ENCODE measurements around the gene NIPSNAP3A.
A peak's percentile ranks its signal among the peaks of the same experiment; 100 is the strongest.

The NIPSNAP3A gene

GRCh38 chr9:104775574-104775936 lies 28.1 kb downstream of the NIPSNAP3A start:
- Histone ChIP-seq H4K20me1 (ENCODE audit: control insufficient read depth, insufficient read depth, low read depth, low read length) (no peaks in the 10 kb centered on the region), H3K4me3 (ENCODE audit: low read length) (peak overlapping the region; percentile 74), H3K4me2 (ENCODE audit: low read length) (peak overlapping the region; percentile 68), H3K79me2 (ENCODE audit: control insufficient read depth, low read length) (peaks cover 45% of the 10 kb centered on the region), H3K27ac (ENCODE audit: low read depth, low read length) (peak overlapping the region; percentile 95), H3K36me3 (ENCODE audit: control insufficient read depth, low read length) (peaks cover 45% of the 10 kb centered on the region), H3K27me3 (ENCODE audit: control insufficient read depth, low read length) (no peaks in the 10 kb centered on the region), H3K4me1 (ENCODE audit: control insufficient read depth, low read length) (peaks cover 64% of the 10 kb centered on the region), H3F3A (ENCODE audit: control insufficient read depth, insufficient read depth) (peaks cover 25% of the 10 kb centered on the region), H3K9me2 (replicated peaks; ENCODE audit: control insufficient read depth, low read length) (no peaks in the 10 kb centered on the region), H3K9me3 (ENCODE audit: control insufficient read depth, insufficient read depth, low read length) (no peaks in the 10 kb centered on the region)
- TF ChIP-seq EZH2phosphoT487 (IDR thresholded peaks at IDR 0.05; ENCODE audit: borderline replicate concordance, low read length) (no peak), CTCF (IDR thresholded peaks at IDR 0.05; ENCODE audit: low read depth, low read length, poor library complexity, severe bottlenecking) (no peak)

- Histone ChIP-seq H3K4me2 (ENCODE audit: low read length) (peak overlapping the region; percentile 68), H3K27ac (ENCODE audit: low read depth, low read length) (peak overlapping the region; percentile 95), H3F3A (ENCODE audit: control insufficient read depth, insufficient read depth) (peaks cover 21% of the 10 kb centered on the region)
Measured at GRCh38 chr9:104775976-104776375, 28.5 kb downstream of the NIPSNAP3A start.

GRCh38 chr9:104776797-104777196 lies 29.3 kb downstream of the NIPSNAP3A start:
- Histone ChIP-seq H3K4me2 (ENCODE audit: low read length) (no peak overlapping the region), H3K27me3 (ENCODE audit: control insufficient read depth, low read length) (no peaks in the 10 kb centered on the region), H3K4me1 (ENCODE audit: control insufficient read depth, low read length) (peaks cover 54% of the 10 kb centered on the region), H3K9me2 (replicated peaks; ENCODE audit: control insufficient read depth, low read length) (no peaks in the 10 kb centered on the region), H3K9me3 (ENCODE audit: control insufficient read depth, insufficient read depth, low read length) (no peaks in the 10 kb centered on the region), H3F3A (ENCODE audit: control insufficient read depth, insufficient read depth) (peaks cover 20% of the 10 kb centered on the region), H3K36me3 (ENCODE audit: control insufficient read depth, low read length) (peaks cover 43% of the 10 kb centered on the region), H3K79me2 (ENCODE audit: control insufficient read depth, low read length) (peaks cover 38% of the 10 kb centered on the region), H3K27ac (ENCODE audit: low read depth, low read length) (no peak overlapping the region), H4K20me1 (ENCODE audit: control insufficient read depth, insufficient read depth, low read depth, low read length) (no peaks in the 10 kb centered on the region), H3K4me3 (ENCODE audit: low read length) (no peak overlapping the region)
- TF ChIP-seq CTCF (IDR thresholded peaks at IDR 0.05; ENCODE audit: low read depth, low read length, poor library complexity, severe bottlenecking), result no peak
- TF ChIP-seq EZH2phosphoT487 (IDR thresholded peaks at IDR 0.05; ENCODE audit: borderline replicate concordance, low read length), result no peak

More at GRCh38 chr9:104775976-104776375, 28.5 kb downstream of the NIPSNAP3A start:
- H3K9me3 ChIP-seq (ENCODE audit: control insufficient read depth, insufficient read depth, low read length), result no peaks in the 10 kb centered on the region
- peaks cover 62% of the 10 kb centered on the region for H3K4me1 ChIP-seq (ENCODE audit: control insufficient read depth, low read length)
- H3K36me3 ChIP-seq (ENCODE audit: control insufficient read depth, low read length), result peaks cover 45% of the 10 kb centered on the region
- no peaks in the 10 kb centered on the region for H3K9me2 ChIP-seq (replicated peaks; ENCODE audit: control insufficient read depth, low read length)
- H3K4me3 ChIP-seq (ENCODE audit: low read length), result peak overlapping the region; percentile 74; the same call in 1 of the 2 replicates
- no peaks in the 10 kb centered on the region for H4K20me1 ChIP-seq (ENCODE audit: control insufficient read depth, insufficient read depth, low read depth, low read length)
- TF ChIP-seq CTCF (IDR thresholded peaks at IDR 0.05; ENCODE audit: low read depth, low read length, poor library complexity, severe bottlenecking) (no peak), EZH2phosphoT487 (IDR thresholded peaks at IDR 0.05; ENCODE audit: borderline replicate concordance, low read length) (no peak)
- H3K27me3 ChIP-seq (ENCODE audit: control insufficient read depth, low read length), result no peaks in the 10 kb centered on the region
- H3K79me2 ChIP-seq (ENCODE audit: control insufficient read depth, low read length), result peaks cover 45% of the 10 kb centered on the region
